Stimulated activated naive CD8-positive, alpha-beta T cell treated with anti-CD3 and anti-CD28 coated beads, Interleukin-15, Interleukin-2, amounts not matched to agents 100 ng/mL and 50 ng/mL, for 24 hours (primary cell): ENCODE data around the gene DNMBP.
"Not testable (repeated sequence)": the region's sequence is repeated elsewhere in the genome, so short reads cannot be mapped to it uniquely, and the experiment has no call there.

Source experiments
- H3K27ac Mint-ChIP-seq: one replicate; pipeline ENCODE4 v1.8.0; 2021; ENCODE audit warnings: mild to moderate bottlenecking, mixed read lengths
- H3K27me3 Mint-ChIP-seq: one replicate; pipeline ENCODE4 v1.8.0; 2021; ENCODE audit warnings: mixed read lengths
- H3K36me3 Mint-ChIP-seq: one replicate; pipeline ENCODE4 v1.8.0; 2021; ENCODE audit warnings: low read depth, mixed read lengths
- H3K4me1 Mint-ChIP-seq: one replicate; pipeline ENCODE4 v1.8.0; 2021; ENCODE audit warnings: low read depth, mixed read lengths
- H3K4me3 Mint-ChIP-seq: one replicate; pipeline ENCODE4 v1.8.0; 2021; ENCODE audit warnings: mild to moderate bottlenecking, mixed read lengths
- H3K9me3 Mint-ChIP-seq: one replicate; pipeline ENCODE4 v1.8.0; 2021; ENCODE audit warnings: mixed read lengths

The DNMBP gene

GRCh38 chr10:99849057-99849456 is 160.7 kb downstream of the DNMBP start:
- peaks cover 4% of the 10 kb centered on the region for H3K4me1 Mint-ChIP-seq
- no peaks in the 10 kb centered on the region for H3K27me3 Mint-ChIP-seq
- H3K27ac Mint-ChIP-seq, result no peak overlapping the region
- no peak overlapping the region for H3K4me3 Mint-ChIP-seq
- H3K9me3 Mint-ChIP-seq, result no peaks in the 10 kb centered on the region
- H3K36me3 Mint-ChIP-seq, result peaks cover 5% of the 10 kb centered on the region

- Mint-ChIP-seq H3K36me3 (no peaks in the 10 kb centered on the region), H3K27me3 (no peaks in the 10 kb centered on the region), H3K4me3 (peak overlapping the region; percentile 21), H3K4me1 (peaks cover 4% of the 10 kb centered on the region), H3K9me3 (no peaks in the 10 kb centered on the region), H3K27ac (no peak overlapping the region)
Measured at GRCh38 chr10:99845837-99846382, 163.8 kb downstream of the DNMBP start.

GRCh38 chr10:99844433-99844955 is 165.3 kb downstream of the DNMBP start:
- Mint-ChIP-seq H3K36me3 (no peaks in the 10 kb centered on the region), H3K4me3 (no peak overlapping the region), H3K9me3 (no peaks in the 10 kb centered on the region), H3K27me3 (no peaks in the 10 kb centered on the region), H3K27ac (no peak overlapping the region), H3K4me1 (peaks cover 4% of the 10 kb centered on the region)

GRCh38 chr10:99843310-99843709 is 166.4 kb downstream of the DNMBP start:
- Mint-ChIP-seq H3K27me3 (no peaks in the 10 kb centered on the region), H3K4me3 (no peak overlapping the region), H3K9me3 (no peaks in the 10 kb centered on the region), H3K4me1 (peaks cover 4% of the 10 kb centered on the region), H3K27ac (no peak overlapping the region), H3K36me3 (no peaks in the 10 kb centered on the region)

GRCh38 chr10:99841746-99842145 is 168.0 kb downstream of the DNMBP start:
- Mint-ChIP-seq H3K27me3 (no peaks in the 10 kb centered on the region), H3K4me3 (no peak overlapping the region), H3K27ac (no peak overlapping the region), H3K4me1 (peaks cover 4% of the 10 kb centered on the region), H3K9me3 (no peaks in the 10 kb centered on the region), H3K36me3 (no peaks in the 10 kb centered on the region)

- H3K4me1 Mint-ChIP-seq, H3K4me3 Mint-ChIP-seq, H3K27me3 Mint-ChIP-seq, H3K36me3 Mint-ChIP-seq, H3K9me3 Mint-ChIP-seq, H3K27ac Mint-ChIP-seq: not testable (repeated sequence)
Measured at GRCh38 chr10:99840859-99841258, 168.9 kb downstream of the DNMBP start.

- peaks cover 5% of the 10 kb centered on the region for H3K4me1 Mint-ChIP-seq
- H3K27ac Mint-ChIP-seq, result no peak overlapping the region
- H3K36me3 Mint-ChIP-seq, result no peaks in the 10 kb centered on the region
- no peak overlapping the region for H3K4me3 Mint-ChIP-seq
- no peaks in the 10 kb centered on the region for H3K27me3 Mint-ChIP-seq
- H3K9me3 Mint-ChIP-seq, result no peaks in the 10 kb centered on the region
Measured at GRCh38 chr10:99836711-99837110, 173.0 kb downstream of the DNMBP start.

- Mint-ChIP-seq H3K36me3 (no peaks in the 10 kb centered on the region), H3K4me1 (peaks cover 5% of the 10 kb centered on the region), H3K27ac (no peak overlapping the region), H3K27me3 (no peaks in the 10 kb centered on the region), H3K9me3 (no peaks in the 10 kb centered on the region), H3K4me3 (no peak overlapping the region)
Measured at GRCh38 chr10:99835947-99836346, 173.8 kb downstream of the DNMBP start.

GRCh38 chr10:99834410-99834809 is 175.3 kb downstream of the DNMBP start:
- Mint-ChIP-seq H3K27me3 (no peaks in the 10 kb centered on the region), H3K4me3 (no peak overlapping the region), H3K27ac (no peak overlapping the region), H3K4me1 (peaks cover 5% of the 10 kb centered on the region), H3K9me3 (no peaks in the 10 kb centered on the region), H3K36me3 (peaks cover 4% of the 10 kb centered on the region)

- H3K36me3 Mint-ChIP-seq, result peaks cover 4% of the 10 kb centered on the region
- H3K9me3 Mint-ChIP-seq, result no peaks in the 10 kb centered on the region
- no peak overlapping the region for H3K4me3 Mint-ChIP-seq
- H3K4me1 Mint-ChIP-seq, result peaks cover 5% of the 10 kb centered on the region
- H3K27me3 Mint-ChIP-seq, result no peaks in the 10 kb centered on the region
- H3K27ac Mint-ChIP-seq, result no peak overlapping the region
Measured at GRCh38 chr10:99832439-99832838, 177.3 kb downstream of the DNMBP start.

- Mint-ChIP-seq H3K4me3 (no peak overlapping the region), H3K27me3 (no peaks in the 10 kb centered on the region), H3K36me3 (peaks cover 4% of the 10 kb centered on the region), H3K27ac (no peak overlapping the region), H3K4me1 (no peaks in the 10 kb centered on the region), H3K9me3 (no peaks in the 10 kb centered on the region)
Measured at GRCh38 chr10:99828464-99828863, 181.3 kb downstream of the DNMBP start.

- H3K4me3 Mint-ChIP-seq, result no peak overlapping the region
- no peaks in the 10 kb centered on the region for H3K4me1 Mint-ChIP-seq
- H3K27me3 Mint-ChIP-seq, result no peaks in the 10 kb centered on the region
- no peak overlapping the region for H3K27ac Mint-ChIP-seq
- no peaks in the 10 kb centered on the region for H3K9me3 Mint-ChIP-seq
- H3K36me3 Mint-ChIP-seq, result peaks cover 4% of the 10 kb centered on the region
Measured at GRCh38 chr10:99827936-99828335, 181.8 kb downstream of the DNMBP start.
